EH (cell line): ENCODE results near the gene PLCG2.
"Not testable (repeated sequence)": the region's sequence is repeated elsewhere in the genome, so short reads cannot be mapped to it uniquely, and the experiment has no call there.

Source experiments
- DNase-seq: peaks from one replicate; pipeline ENCODE4 v3.0.0-alpha.2; 2015; ENCODE audit warnings: low read depth

Gene PLCG2

DNA sequence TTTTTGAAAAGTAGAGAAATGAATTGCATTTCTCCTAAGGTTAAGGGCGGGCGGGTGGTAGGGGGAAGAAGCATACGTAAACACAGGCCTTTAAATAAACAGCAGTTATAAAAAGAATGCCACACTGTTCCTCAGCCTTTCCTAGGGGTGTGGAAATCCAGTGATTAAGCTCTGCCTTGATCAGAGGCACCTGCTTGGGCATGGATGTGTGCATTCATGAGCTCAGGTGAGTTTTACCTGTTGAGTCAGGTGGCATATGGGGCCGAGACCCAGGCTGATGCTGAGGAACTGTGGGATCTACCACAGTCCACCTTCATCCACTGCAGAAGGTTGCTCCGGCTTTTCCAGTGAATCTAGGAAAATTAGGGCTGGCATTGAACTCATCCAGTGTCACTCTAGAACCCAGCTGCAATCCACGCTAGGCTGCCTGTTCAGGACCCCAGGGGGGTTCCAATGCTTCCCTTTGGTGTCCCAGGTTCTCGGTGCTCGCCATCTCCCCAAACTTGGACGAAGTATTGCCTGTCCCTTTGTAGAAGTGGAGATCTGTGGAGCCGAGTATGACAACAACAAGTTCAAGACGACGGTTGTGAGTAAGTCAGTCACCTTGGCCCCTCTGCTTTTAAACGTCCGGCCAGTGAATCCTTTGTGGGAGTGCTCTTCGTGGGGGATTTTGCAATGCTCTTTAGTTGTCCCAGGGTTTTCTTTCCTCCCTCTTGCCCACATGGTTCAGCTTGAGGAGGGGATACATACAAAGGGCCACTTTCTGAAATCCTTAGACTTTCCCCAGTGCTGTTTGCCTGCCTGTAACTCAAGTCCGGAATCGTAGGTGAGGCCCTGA lies 159.5 kb downstream of the PLCG2 start:
- no peak for DNase-seq

DNA sequence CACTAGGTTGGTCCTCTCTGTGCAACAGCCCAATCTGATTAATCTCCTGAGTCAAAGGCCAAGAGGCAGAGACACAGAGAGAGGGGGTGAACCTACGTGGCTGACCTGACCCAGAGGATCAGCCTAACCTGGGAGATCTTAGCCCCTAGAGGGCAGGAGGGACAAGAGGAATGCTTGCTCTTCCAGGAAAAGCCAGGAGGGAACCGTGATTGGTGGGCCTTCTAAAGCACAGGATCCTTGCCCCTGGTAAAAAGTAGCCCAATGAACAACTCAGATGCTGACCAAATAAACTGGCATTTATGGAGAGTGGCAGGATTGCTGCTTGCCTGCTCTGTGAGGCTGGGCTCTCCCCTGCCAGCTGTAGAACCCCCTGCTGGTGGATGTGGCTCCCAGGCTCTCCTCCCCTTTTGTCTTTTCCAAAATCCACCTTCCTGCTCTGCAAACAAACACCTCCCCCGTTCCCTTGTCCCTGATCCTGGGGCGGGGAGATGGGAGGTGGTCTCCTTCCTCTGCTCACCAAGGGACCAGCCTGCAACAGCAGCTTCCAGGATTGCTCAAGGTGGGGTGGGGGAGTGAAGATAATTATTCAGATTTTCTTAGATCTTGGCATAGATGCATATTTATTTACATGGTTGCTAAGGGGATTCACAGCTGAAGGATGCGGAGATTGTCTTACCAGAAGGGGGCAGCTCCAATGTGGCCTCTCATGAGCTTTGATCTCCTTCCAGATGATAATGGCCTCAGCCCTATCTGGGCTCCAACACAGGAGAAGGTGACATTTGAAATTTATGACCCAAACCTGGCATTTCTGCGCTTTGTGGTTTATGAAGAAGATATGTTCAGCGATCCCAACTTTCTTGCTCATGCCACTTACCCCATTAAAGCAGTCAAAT lies 160.3 kb downstream of the PLCG2 start:
- no peak for DNase-seq

- peak; percentile 70 for DNase-seq
Measured at GRCh38 chr16:81940781-81941560, 161.9 kb downstream of the PLCG2 start.

DNA sequence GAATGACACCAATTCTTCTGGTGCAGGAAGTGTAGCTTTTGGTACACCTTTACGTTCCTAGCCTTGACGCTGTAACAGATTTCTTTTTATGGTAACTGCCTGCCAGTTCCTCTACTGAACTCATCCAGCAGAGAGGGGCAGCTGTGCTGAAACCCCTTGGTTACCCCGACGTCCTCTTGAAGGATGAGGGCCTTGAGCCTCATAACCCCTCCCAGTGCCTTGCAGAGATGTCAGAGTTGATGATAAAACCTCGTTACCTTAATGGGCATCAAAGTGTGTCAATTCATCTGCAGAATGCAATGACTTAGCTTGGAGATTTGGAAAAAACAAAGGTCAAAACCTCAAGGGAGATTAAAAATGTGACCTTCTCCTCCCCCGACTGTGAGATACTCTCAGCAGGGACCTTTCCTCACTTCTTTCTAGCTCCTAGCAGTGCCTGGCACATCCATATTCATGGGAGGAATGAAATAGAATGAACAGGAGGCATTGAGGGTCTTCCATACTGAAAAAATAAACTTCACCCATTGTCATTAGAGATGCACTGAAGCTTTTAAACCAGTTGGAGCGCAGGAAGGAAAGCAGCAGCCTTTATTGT lies 163.0 kb downstream of the PLCG2 start:
- no peak for DNase-seq

- DNase-seq = peak; percentile 72
Measured at GRCh38 chr16:81945665-81946064, 166.6 kb downstream of the PLCG2 start.

GRCh38 chr16:81946206-81946605 lies 167.1 kb downstream of the PLCG2 start:
- DNase-seq = peak; percentile 71

GRCh38 chr16:81951564-81951963 lies 172.5 kb downstream of the PLCG2 start:
- DNase-seq = no peak

DNA sequence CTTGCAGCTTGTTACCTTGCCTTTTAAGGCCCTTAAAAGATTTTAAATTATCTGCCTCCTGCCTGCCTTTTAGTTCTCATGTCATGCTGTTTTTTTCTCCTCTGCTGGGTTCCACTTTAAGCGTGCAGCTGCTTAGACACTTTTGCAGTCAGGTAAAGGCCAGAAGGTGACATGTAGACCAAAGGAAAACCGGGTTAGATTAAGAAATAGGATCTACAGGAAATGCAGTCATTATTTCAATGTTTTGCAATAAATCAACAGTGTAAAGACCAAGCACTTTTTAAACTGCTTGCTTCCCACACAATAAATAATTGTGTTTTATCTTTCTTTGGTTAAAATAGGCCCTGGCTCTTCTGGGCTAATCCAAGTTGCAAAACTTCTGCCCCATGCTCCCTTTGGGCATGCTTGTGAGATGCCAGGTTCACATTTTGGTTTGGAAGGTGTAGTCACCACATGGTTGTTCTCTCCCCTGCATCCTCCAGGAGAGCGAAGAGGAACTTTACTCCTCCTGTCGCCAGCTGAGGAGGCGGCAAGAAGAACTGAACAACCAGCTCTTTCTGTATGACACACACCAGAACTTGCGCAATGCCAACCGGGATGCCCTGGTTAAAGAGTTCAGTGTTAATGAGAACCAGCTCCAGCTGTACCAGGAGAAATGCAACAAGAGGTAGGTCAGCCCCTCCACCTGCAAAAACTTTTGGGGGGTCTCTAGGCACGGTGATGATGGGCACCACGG lies 177.3 kb downstream of the PLCG2 start:
- peak; percentile 25 for DNase-seq

- no peak for DNase-seq
Measured at GRCh38 chr16:81964808-81965207, 185.7 kb downstream of the PLCG2 start.

DNA sequence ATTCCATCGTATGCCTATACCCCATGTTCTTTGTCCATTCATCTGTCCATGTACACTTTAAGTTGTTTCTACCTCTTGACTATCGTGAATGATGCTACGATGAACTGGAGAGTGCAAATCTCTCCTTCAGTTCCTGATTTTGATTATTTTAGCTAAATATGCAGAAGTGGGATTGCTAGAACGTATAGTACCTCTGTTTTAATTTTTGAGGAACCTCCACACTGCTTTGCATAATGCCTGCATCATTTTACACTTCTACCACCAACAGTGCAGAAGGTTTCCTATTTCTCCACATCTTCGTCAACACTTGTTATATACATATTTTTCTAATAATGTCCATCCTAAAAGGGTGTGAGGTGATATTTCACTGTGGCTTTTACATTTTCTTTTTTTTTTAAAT lies 188.3 kb downstream of the PLCG2 start:
- DNase-seq = no peak

GRCh38 chr16:81971853-81972252 lies 192.8 kb downstream of the PLCG2 start:
- no peak for DNase-seq

- no peak for DNase-seq
Measured at GRCh38 chr16:81973737-81974136, 194.6 kb downstream of the PLCG2 start.

DNA sequence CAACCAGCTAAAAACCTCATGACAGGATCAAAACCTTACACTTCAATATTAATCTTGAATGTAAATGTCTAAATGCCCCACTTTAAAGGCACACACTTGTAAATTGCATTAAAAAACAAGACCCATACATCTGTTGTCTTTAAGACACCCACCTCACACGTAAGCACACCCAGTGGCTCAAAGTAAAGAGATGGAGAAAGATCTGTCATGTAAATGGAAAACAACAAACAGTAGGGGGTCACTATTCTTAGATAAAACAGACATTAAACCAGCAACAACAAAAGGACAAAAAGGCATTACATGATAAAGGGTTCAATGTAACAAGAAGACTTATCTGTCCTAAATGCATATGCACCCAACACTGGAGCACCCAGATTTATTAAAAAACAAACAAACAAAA lies 196.5 kb downstream of the PLCG2 start:
- DNase-seq = no peak

DNA sequence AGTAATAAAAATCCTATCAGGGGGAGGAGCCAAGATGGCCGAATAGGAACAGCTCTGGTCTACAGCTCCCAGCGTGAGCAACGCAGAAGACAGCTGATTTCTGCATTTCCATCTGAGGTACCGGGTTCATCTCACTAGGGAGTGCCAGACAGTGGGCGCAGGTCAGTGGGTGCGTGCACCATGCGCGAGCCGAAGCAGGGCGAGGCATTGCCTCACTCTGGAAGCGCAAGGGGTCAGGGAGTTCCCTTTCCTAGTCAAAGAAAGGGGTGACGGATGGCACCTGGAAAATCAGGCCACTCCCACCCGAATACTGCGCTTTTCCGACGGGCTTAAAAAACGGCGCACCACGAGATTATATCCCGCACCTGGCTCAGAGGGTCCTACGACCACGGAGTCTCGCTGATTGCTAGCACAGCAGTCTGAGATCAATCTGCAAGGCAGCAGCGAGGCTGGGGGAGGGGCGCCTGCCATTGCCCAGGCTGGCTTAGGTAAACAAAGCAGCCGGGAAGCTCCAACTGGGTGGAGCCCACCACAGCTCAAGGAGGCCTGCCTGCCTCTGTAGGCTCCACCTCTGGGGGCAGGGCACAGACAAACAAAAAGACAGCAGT lies 198.3 kb downstream of the PLCG2 start:
- not testable (repeated sequence) for DNase-seq

DNA sequence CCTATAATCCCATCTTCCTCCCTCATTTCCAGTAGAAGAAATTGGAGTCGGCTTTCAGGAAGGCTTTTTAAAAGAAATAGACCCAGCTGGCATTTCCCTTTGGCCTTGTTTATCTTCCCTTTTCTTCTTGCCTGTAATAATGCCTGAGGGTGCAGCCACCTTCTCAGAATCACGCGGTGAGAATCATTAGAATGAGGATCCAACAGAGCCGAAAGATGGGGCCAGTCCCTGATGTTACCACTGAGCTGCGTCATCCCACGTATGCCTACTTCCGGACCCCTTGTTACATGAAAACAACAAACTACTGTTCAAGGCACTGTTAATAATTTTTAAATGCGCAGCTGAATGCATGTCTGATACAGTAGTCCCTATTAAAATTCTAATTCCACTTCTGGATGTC lies 208.0 kb downstream of the PLCG2 start:
- DNase-seq = no peak

GRCh38 chr16:81987706-81988105 lies 208.6 kb downstream of the PLCG2 start:
- no peak for DNase-seq

DNA sequence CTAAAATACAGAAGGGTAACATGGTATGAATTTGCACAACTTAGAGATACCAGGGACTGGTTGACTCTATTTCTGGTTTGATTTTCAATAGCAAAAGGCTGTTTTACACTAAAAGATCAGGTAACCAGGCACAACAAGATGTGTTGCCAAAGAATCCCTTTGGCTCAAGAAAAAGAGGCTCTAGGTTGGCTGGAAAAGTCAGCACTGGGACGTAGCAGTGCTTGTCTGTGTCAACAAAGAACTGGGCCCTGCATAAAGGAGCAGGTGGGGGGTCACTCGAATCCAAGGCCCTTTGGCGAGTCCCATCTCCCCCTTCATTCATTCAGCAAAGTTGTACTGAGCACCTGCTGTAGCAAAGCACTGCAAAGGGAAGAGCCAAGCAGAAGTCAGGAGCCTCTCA lies 213.8 kb downstream of the PLCG2 start:
- DNase-seq = no peak

GRCh38 chr16:81994485-81994884 lies 215.4 kb downstream of the PLCG2 start:
- DNase-seq = no peak

DNA sequence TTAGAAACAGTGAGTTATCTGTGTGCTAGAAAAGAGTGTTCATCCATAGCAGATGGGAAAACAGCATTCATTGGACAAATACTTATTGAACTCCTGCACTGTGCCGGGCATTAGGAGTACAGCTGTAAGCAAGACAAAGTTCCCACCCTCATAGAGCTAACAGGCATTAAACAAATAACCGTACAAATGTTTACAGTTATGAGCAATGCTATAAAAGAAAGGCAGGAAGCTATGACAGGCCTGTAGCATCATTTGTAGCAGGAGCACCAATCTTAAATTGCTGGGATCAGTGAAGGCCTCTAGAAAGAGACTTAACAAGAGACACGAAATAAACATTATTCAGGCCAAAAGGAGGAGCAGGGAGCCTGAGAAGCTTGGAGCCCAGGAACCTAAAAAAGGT lies 216.6 kb downstream of the PLCG2 start:
- peak; percentile 42 for DNase-seq

GRCh38 chr16:81996664-81997509 lies 217.8 kb downstream of the PLCG2 start:
- DNase-seq = peak; percentile 70
